Keratinocyte (primary cell): ENCODE measurements around the gene STAMBPL1. TPM values are rescaled to one million over a fixed set of nuclear protein-coding genes. Genes with fewer than 3 reads are reported as not detected.

ENCODE experiments used
- DNase-seq: peaks from one replicate; pipeline ENCODE4 v3.0.0-alpha.2; 2011; ENCODE audit warnings: low read depth, missing footprints, low spot score
- FAIRE-seq: peaks from 2 replicates; lab custom pipeline; 2011; peaks lifted over from hg19 to GRCh38; lab: Jason Lieb, UNC
- H2AFZ ChIP-seq: 2 replicates; pipeline ENCODE4 v1.6.0; 2012; ENCODE audit warnings: low read length, control low read depth, inconsistent platforms; ENCODE audit not compliant: control insufficient read depth
- H3K27ac ChIP-seq: 2 replicates; pipeline ENCODE4 v1.5.1; 2011; ENCODE audit warnings: low read length; ENCODE audit not compliant: control insufficient read depth, insufficient read depth
- H3K27me3 ChIP-seq: 3 replicates; pipeline ENCODE4 v1.6.0; 2011; ENCODE audit warnings: low read length; ENCODE audit not compliant: control insufficient read depth, insufficient read depth; ENCODE audit errors: extremely low read depth
- H3K36me3 ChIP-seq, 2 experiments: 2 replicates in 1 of 2; 3 replicates in 1 of 2; pipeline ENCODE4 v1.5.1; 2011; ENCODE audit warnings: low read length in 2 of 2, mild to moderate bottlenecking in 1 of 2; ENCODE audit not compliant: control insufficient read depth in 2 of 2, insufficient read depth in 2 of 2; ENCODE audit errors: extremely low read depth in 1 of 2
- H3K4me1 ChIP-seq: 3 replicates; pipeline ENCODE4 v1.5.1; 2011; ENCODE audit warnings: low read length; ENCODE audit not compliant: control insufficient read depth, insufficient read depth; ENCODE audit errors: extremely low read depth
- H3K4me2 ChIP-seq: 3 replicates; pipeline ENCODE4 v1.6.0; 2011; ENCODE audit warnings: low read depth, low read length; ENCODE audit not compliant: control insufficient read depth, insufficient read depth; ENCODE audit errors: extremely low read depth
- H3K4me3 ChIP-seq, 3 experiments: fragments of 200-600 bp in 1 of 3; sonication (generic) in 1 of 3; 2 replicates in 2 of 3; 3 replicates in 1 of 3; pipeline ENCODE4 v1.5.1; 2011 to 2016; ENCODE audit warnings: low read length in 3 of 3, mild to moderate bottlenecking in 3 of 3, control low read depth in 2 of 3, inconsistent platforms in 1 of 3, low read depth in 1 of 3, mixed read lengths in 1 of 3, mixed run types in 1 of 3, moderate library complexity in 1 of 3; ENCODE audit not compliant: control insufficient read depth in 2 of 3, insufficient read depth in 2 of 3; ENCODE audit errors: extremely low read depth in 1 of 3
- H3K79me2 ChIP-seq: 2 replicates; pipeline ENCODE4 v1.6.0; 2012; ENCODE audit warnings: low read length; ENCODE audit not compliant: control insufficient read depth, insufficient read depth
- H3K9ac ChIP-seq: 3 replicates; pipeline ENCODE4 v1.6.0; 2011; ENCODE audit warnings: low read length; ENCODE audit not compliant: control insufficient read depth, insufficient read depth; ENCODE audit errors: extremely low read depth
- H3K9me1 ChIP-seq: 3 replicates; pipeline ENCODE4 v1.6.0; 2011; ENCODE audit warnings: low read length; ENCODE audit not compliant: control insufficient read depth, insufficient read depth; ENCODE audit errors: extremely low read depth
- H3K9me3 ChIP-seq: 2 replicates; pipeline ENCODE4 v1.5.1; 2012; ENCODE audit warnings: low read depth, low read length; ENCODE audit not compliant: control insufficient read depth
- H4K20me1 ChIP-seq: 3 replicates; pipeline ENCODE4 v1.6.0; 2011; ENCODE audit warnings: low read length; ENCODE audit not compliant: control insufficient read depth, insufficient read depth; ENCODE audit errors: extremely low read depth
- EZH2 ChIP-seq: IDR thresholded peaks from one replicate; pipeline ENCODE4 v1.6.1; 2012; ENCODE audit warnings: inconsistent platforms, mild to moderate bottlenecking, low read length, moderate library complexity
- dilution Hi-C: fragments of 300-500 bp; cut with MboI; formaldehyde crosslinking; loops from one replicate; pipeline ENCODE4 v1.7.0; 2020; ENCODE audit warnings: low sequenced_read_pairs; ENCODE audit not compliant: extremely low pct_ligation_motif_present
- polyA plus RNA-seq, 5 experiments: library from polyadenylated mRNA; depleted of rRNA in 3 of 5; stranded (reverse) in 3 of 5; stranded (forward) in 1 of 5; unstranded in 1 of 5; fragments of >200 nt; gene quantifications; 1 replicate in 1 of 5; 2 replicates in 3 of 5; 3 replicates in 1 of 5; pipeline versions ENCODE4 v1.2.1 to v1.2.3, GENCODE V29; 2011 to 2012; ENCODE audit warnings: missing spikeins in 2 of 5, low read depth in 1 of 5, low replicate concordance in 1 of 5
- TF ChIP-seq, protein P1 (sequence below), 3 experiments: IDR thresholded peaks in 1 of 3; conservative IDR thresholded peaks in 1 of 3; optimal IDR thresholded peaks in 1 of 3; 2 replicates in 2 of 3; 3 replicates in 1 of 3; pipeline versions ENCODE3 to v1.5.1; 2011; ENCODE audit warnings: low read length in 3 of 3, mild to moderate bottlenecking in 3 of 3, moderate library complexity in 2 of 3, control low read depth in 1 of 3, inconsistent platforms in 1 of 3; ENCODE audit not compliant: insufficient read depth in 2 of 3; ENCODE audit errors: extremely low read depth in 1 of 3

The STAMBPL1 gene
- polyA plus RNA-seq, 1 donor (not counting 4 experiments of a cell fraction or from before 2014, with no cell fraction given) = 9.0 TPM

- Histone ChIP-seq H3K9ac (no peak overlapping the region), H3K9me3 (no peaks in the 10 kb centered on the region), H3K36me3 (peaks cover 0 to 3% of the 10 kb centered on the region in 2 experiments), H3K27ac (no peak overlapping the region), H2AFZ (no peak overlapping the region), H3K9me1 (no peaks in the 10 kb centered on the region), H3K79me2 (peaks cover 20% of the 10 kb centered on the region), H3K4me2 (no peak overlapping the region), H3K4me1 (peaks cover 17% of the 10 kb centered on the region), H4K20me1 (no peaks in the 10 kb centered on the region), H3K4me3 (no peak overlapping the region), H3K27me3 (no peaks in the 10 kb centered on the region)
- no peak for DNase-seq
- no peak for FAIRE-seq
- dilution Hi-C loops = no loop called here
- TF ChIP-seq, protein P1, sequence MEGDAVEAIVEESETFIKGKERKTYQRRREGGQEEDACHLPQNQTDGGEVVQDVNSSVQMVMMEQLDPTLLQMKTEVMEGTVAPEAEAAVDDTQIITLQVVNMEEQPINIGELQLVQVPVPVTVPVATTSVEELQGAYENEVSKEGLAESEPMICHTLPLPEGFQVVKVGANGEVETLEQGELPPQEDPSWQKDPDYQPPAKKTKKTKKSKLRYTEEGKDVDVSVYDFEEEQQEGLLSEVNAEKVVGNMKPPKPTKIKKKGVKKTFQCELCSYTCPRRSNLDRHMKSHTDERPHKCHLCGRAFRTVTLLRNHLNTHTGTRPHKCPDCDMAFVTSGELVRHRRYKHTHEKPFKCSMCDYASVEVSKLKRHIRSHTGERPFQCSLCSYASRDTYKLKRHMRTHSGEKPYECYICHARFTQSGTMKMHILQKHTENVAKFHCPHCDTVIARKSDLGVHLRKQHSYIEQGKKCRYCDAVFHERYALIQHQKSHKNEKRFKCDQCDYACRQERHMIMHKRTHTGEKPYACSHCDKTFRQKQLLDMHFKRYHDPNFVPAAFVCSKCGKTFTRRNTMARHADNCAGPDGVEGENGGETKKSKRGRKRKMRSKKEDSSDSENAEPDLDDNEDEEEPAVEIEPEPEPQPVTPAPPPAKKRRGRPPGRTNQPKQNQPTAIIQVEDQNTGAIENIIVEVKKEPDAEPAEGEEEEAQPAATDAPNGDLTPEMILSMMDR (optimal IDR thresholded peaks at IDR 0.05 in 1 of 3, IDR thresholded peaks at IDR 0.05 in 1 of 3, conservative IDR thresholded peaks at IDR 0.05 in 1 of 3; ENCODE audit: extremely low read depth in 1 of 3, insufficient read depth in 2 of 3, low read length in 3 of 3) = no peak
- TF ChIP-seq EZH2 = no peak
These were observed 8.9 kb downstream of the STAMBPL1 start for GRCh38 chr10:88888810-88889445.

GRCh38 chr10:88889559-88890337 is 9.7 kb downstream of the STAMBPL1 start:
- peaks cover 14% of the 10 kb centered on the region for H3K79me2 ChIP-seq
- H3K36me3 ChIP-seq = peaks cover 0 to 3% of the 10 kb centered on the region in 2 experiments
- H3K9me3 ChIP-seq = no peaks in the 10 kb centered on the region
- TF ChIP-seq EZH2 = no peak
- TF ChIP-seq, protein P1 (optimal IDR thresholded peaks at IDR 0.05 in 1 of 3, IDR thresholded peaks at IDR 0.05 in 1 of 3, conservative IDR thresholded peaks at IDR 0.05 in 1 of 3; ENCODE audit: extremely low read depth in 1 of 3, insufficient read depth in 2 of 3, low read length in 3 of 3) = no peak
- peaks cover 13% of the 10 kb centered on the region for H3K4me1 ChIP-seq
- no peak for FAIRE-seq
- no peaks in the 10 kb centered on the region for H4K20me1 ChIP-seq
- no peak for DNase-seq
- no peak overlapping the region for H3K4me3 ChIP-seq
- H3K27me3 ChIP-seq = no peaks in the 10 kb centered on the region
- H3K4me2 ChIP-seq = no peak overlapping the region
- no peaks in the 10 kb centered on the region for H3K9me1 ChIP-seq
- no peak overlapping the region for H2AFZ ChIP-seq
- dilution Hi-C loops = no loop called here
- no peak overlapping the region for H3K27ac ChIP-seq
- H3K9ac ChIP-seq = no peak overlapping the region
